ENCODE data around the gene ARHGAP26.

DNA sequence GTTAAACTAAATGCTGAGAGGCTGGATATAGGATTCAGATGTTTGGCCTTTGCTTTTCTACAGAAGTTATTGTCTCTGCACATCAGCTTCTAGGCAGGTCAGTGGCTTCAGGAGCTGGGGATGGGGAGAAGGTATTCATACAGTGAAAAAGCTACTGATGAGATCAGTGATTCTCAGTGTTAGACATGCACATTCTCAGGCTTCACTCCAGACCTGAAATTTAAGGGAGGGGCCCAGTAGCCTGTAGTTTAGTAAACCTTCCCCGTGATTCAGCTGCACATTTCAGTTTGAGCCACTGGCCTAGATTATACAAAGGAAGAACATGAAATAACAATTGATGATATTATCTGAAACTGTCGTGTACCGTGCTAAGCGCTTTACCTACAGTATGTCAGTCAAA, 127.2 kb downstream of the ARHGAP26 start:
- TF ChIP-seq, protein P1, sequence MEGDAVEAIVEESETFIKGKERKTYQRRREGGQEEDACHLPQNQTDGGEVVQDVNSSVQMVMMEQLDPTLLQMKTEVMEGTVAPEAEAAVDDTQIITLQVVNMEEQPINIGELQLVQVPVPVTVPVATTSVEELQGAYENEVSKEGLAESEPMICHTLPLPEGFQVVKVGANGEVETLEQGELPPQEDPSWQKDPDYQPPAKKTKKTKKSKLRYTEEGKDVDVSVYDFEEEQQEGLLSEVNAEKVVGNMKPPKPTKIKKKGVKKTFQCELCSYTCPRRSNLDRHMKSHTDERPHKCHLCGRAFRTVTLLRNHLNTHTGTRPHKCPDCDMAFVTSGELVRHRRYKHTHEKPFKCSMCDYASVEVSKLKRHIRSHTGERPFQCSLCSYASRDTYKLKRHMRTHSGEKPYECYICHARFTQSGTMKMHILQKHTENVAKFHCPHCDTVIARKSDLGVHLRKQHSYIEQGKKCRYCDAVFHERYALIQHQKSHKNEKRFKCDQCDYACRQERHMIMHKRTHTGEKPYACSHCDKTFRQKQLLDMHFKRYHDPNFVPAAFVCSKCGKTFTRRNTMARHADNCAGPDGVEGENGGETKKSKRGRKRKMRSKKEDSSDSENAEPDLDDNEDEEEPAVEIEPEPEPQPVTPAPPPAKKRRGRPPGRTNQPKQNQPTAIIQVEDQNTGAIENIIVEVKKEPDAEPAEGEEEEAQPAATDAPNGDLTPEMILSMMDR (IDR thresholded peaks at IDR 0.05), result no peak
- TF ChIP-seq POLR2A (IDR thresholded peaks at IDR 0.05), result no peak
- TF ChIP-seq EP300 (IDR thresholded peaks at IDR 0.05), result no peak
